ENCODE data around the gene STRBP. TPM values are rescaled to one million over a fixed set of nuclear protein-coding genes. Genes with fewer than 3 reads are reported as not detected.
"Not testable (repeated sequence)": the region's sequence is repeated elsewhere in the genome, so short reads cannot be mapped to it uniquely, and the experiment has no call there.

STRBP gene
- total RNA-seq, 1 donor from 2014 or later: 99.4 TPM

- H3K4me2 ChIP-seq: no peak overlapping the region
- no peaks in the 10 kb centered on the region for H4K20me1 ChIP-seq (ENCODE audit: low read depth)
- no peaks in the 10 kb centered on the region for H3K9me3 ChIP-seq (ENCODE audit: low read depth)
- no peak overlapping the region for H3K9ac ChIP-seq
- H3K27me3 ChIP-seq: no peaks in the 10 kb centered on the region
- Mint-ChIP-seq H3K36me3 (no peaks in the 10 kb centered on the region), H3K4me1 (peaks cover 14% of the 10 kb centered on the region), H3K4me3 (no peak overlapping the region), H3K27ac (no peak overlapping the region), H3K9me3 (no peaks in the 10 kb centered on the region), H3K27me3 (ENCODE audit: insufficient read depth, low read depth) (peaks cover 6% of the 10 kb centered on the region)
- peaks cover 14% of the 10 kb centered on the region for H3K4me1 ChIP-seq
- peaks cover 4% of the 10 kb centered on the region for H3F3A ChIP-seq (ENCODE audit: low read depth)
- H3K27ac ChIP-seq: no peak overlapping the region
- no peak overlapping the region for H3K4me3 ChIP-seq
- H3K36me3 ChIP-seq: no peaks in the 10 kb centered on the region
- no peaks in the 10 kb centered on the region for H3K79me2 ChIP-seq (ENCODE audit: low read depth)
- DNase-seq (ENCODE audit: low spot score): no peak
- H2AFZ ChIP-seq (replicated peaks): no peak overlapping the region
- no peak for TF ChIP-seq CTCF (IDR thresholded peaks at IDR 0.05)
- TF ChIP-seq EZH2phosphoT487 (IDR thresholded peaks at IDR 0.05): no peak
- TF ChIP-seq EZH2 (IDR thresholded peaks at IDR 0.05): no peak
Observed at GRCh38 chr9:123304340-123304691, 35.9 kb upstream of the STRBP start.

- Mint-ChIP-seq H3K27ac (no peak overlapping the region), H3K4me3 (no peak overlapping the region), H3K36me3 (no peaks in the 10 kb centered on the region), H3K9me3 (no peaks in the 10 kb centered on the region), H3K4me1 (peaks cover 14% of the 10 kb centered on the region), H3K27me3 (ENCODE audit: insufficient read depth, low read depth) (peaks cover 6% of the 10 kb centered on the region)
- peaks cover 16% of the 10 kb centered on the region for H3K4me1 ChIP-seq
- no peak overlapping the region for H3K27ac ChIP-seq
- H4K20me1 ChIP-seq (ENCODE audit: low read depth): no peaks in the 10 kb centered on the region
- H3F3A ChIP-seq (ENCODE audit: low read depth): peaks cover 6% of the 10 kb centered on the region
- H3K4me3 ChIP-seq: no peak overlapping the region
- H3K36me3 ChIP-seq: no peaks in the 10 kb centered on the region
- no peak overlapping the region for H3K9ac ChIP-seq
- H3K27me3 ChIP-seq: no peaks in the 10 kb centered on the region
- no peak for DNase-seq (ENCODE audit: low spot score)
- H3K4me2 ChIP-seq: no peak overlapping the region
- no peaks in the 10 kb centered on the region for H3K9me3 ChIP-seq (ENCODE audit: low read depth)
- no peak overlapping the region for H2AFZ ChIP-seq (replicated peaks)
- H3K79me2 ChIP-seq (ENCODE audit: low read depth): no peaks in the 10 kb centered on the region
- no peak for TF ChIP-seq CTCF (IDR thresholded peaks at IDR 0.05)
- no peak for TF ChIP-seq EZH2phosphoT487 (IDR thresholded peaks at IDR 0.05)
- no peak for TF ChIP-seq EZH2 (IDR thresholded peaks at IDR 0.05)
Observed at GRCh38 chr9:123302348-123303214, 34.2 kb upstream of the STRBP start.

GRCh38 chr9:123301936-123302335 lies 33.5 kb upstream of the STRBP start:
- not testable (repeated sequence) for H3K4me3 Mint-ChIP-seq; H3K79me2 ChIP-seq (ENCODE audit: low read depth); H3K4me3 ChIP-seq; H3K27ac ChIP-seq; H3K9me3 Mint-ChIP-seq; H3K27ac Mint-ChIP-seq; H3K36me3 Mint-ChIP-seq; H2AFZ ChIP-seq (replicated peaks); H3K27me3 Mint-ChIP-seq (ENCODE audit: insufficient read depth, low read depth); DNase-seq (ENCODE audit: low spot score); H4K20me1 ChIP-seq (ENCODE audit: low read depth); H3K4me2 ChIP-seq; H3K9ac ChIP-seq; H3K9me3 ChIP-seq (ENCODE audit: low read depth); H3K36me3 ChIP-seq; H3K27me3 ChIP-seq; H3F3A ChIP-seq (ENCODE audit: low read depth)
- H3K4me1 Mint-ChIP-seq: peaks cover 17% of the 10 kb centered on the region
- H3K4me1 ChIP-seq: peaks cover 16% of the 10 kb centered on the region

GRCh38 chr9:123300554-123300953 lies 32.2 kb upstream of the STRBP start:
- H2AFZ ChIP-seq (replicated peaks): no peak overlapping the region
- H3K36me3 Mint-ChIP-seq: no peaks in the 10 kb centered on the region
- no peak for DNase-seq (ENCODE audit: low spot score)
- H3K27ac ChIP-seq: no peak overlapping the region
- H3K9ac ChIP-seq: no peak overlapping the region
- no peaks in the 10 kb centered on the region for H4K20me1 ChIP-seq (ENCODE audit: low read depth)
- H3K27ac Mint-ChIP-seq: no peak overlapping the region
- TF ChIP-seq EZH2 (IDR thresholded peaks at IDR 0.05) (no peak), CTCF (IDR thresholded peaks at IDR 0.05) (no peak)
- H3K4me1 ChIP-seq: peaks cover 16% of the 10 kb centered on the region
- H3K9me3 Mint-ChIP-seq: no peaks in the 10 kb centered on the region
- peaks cover 15% of the 10 kb centered on the region for H3F3A ChIP-seq (ENCODE audit: low read depth)
- H3K27me3 Mint-ChIP-seq (ENCODE audit: insufficient read depth, low read depth): peaks cover 6% of the 10 kb centered on the region
- no peaks in the 10 kb centered on the region for H3K36me3 ChIP-seq
- H3K4me3 ChIP-seq: no peak overlapping the region
- peaks cover 18% of the 10 kb centered on the region for H3K4me1 Mint-ChIP-seq
- no peak overlapping the region for H3K4me2 ChIP-seq
- H3K27me3 ChIP-seq: no peaks in the 10 kb centered on the region
- no peaks in the 10 kb centered on the region for H3K9me3 ChIP-seq (ENCODE audit: low read depth)
- no peaks in the 10 kb centered on the region for H3K79me2 ChIP-seq (ENCODE audit: low read depth)
- H3K4me3 Mint-ChIP-seq: no peak overlapping the region
